T-helper 2 cell treated with Interferon-gamma antibody and Interleukin-4, amounts not matched to agents 5 μg/mL and 100 μg/mL, for 36 hours (primary cell): ENCODE results near the gene DNAJA2.
A peak's percentile ranks its signal among the peaks of the same experiment; 100 is the strongest.

Experiments used
- DNase-seq: peaks from one replicate; pipeline ENCODE4 v3.0.0; 2021; ENCODE audit warnings: low spot score
- H3K27ac Mint-ChIP-seq: one replicate; pipeline ENCODE4 v1.8.0; 2021; ENCODE audit warnings: mild to moderate bottlenecking, mixed read lengths
- H3K27me3 Mint-ChIP-seq: one replicate; pipeline ENCODE4 v1.8.0; 2021; ENCODE audit warnings: low read depth, mixed read lengths
- H3K36me3 Mint-ChIP-seq: one replicate; pipeline ENCODE4 v1.8.0; 2021; ENCODE audit warnings: low read depth, mixed read lengths
- H3K4me1 Mint-ChIP-seq: one replicate; pipeline ENCODE4 v1.8.0; 2021; ENCODE audit warnings: low read depth, mixed read lengths
- H3K4me3 Mint-ChIP-seq: one replicate; pipeline ENCODE4 v1.8.0; 2022; ENCODE audit warnings: mild to moderate bottlenecking, moderate library complexity, mixed read lengths
- H3K9me3 Mint-ChIP-seq: one replicate; pipeline ENCODE4 v1.8.0; 2021; ENCODE audit warnings: mixed read lengths

The DNAJA2 gene

DNA sequence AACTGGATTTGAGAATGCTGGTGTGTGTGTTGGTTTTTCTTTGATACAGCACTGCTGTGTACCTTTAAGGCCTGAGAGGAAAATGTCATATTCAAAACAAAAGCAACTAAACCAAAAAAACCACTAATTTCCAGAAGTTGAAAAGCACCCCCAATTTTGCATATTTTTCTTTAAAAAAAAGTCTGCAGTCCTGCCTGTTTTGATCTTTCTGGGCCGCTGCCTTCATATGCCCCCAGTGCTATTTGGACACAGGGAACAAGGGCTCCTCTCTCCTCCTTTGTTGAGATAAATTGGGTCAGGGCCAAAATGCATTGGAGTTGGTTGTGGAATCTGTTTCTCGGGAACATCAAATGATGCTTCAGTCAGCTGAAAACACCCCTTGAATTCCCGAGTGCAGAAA is 62.4 kb downstream of the DNAJA2 start:
- no peak for DNase-seq
- no peak overlapping the region for H3K4me3 Mint-ChIP-seq
- H3K36me3 Mint-ChIP-seq = peaks cover 4% of the 10 kb centered on the region

DNA sequence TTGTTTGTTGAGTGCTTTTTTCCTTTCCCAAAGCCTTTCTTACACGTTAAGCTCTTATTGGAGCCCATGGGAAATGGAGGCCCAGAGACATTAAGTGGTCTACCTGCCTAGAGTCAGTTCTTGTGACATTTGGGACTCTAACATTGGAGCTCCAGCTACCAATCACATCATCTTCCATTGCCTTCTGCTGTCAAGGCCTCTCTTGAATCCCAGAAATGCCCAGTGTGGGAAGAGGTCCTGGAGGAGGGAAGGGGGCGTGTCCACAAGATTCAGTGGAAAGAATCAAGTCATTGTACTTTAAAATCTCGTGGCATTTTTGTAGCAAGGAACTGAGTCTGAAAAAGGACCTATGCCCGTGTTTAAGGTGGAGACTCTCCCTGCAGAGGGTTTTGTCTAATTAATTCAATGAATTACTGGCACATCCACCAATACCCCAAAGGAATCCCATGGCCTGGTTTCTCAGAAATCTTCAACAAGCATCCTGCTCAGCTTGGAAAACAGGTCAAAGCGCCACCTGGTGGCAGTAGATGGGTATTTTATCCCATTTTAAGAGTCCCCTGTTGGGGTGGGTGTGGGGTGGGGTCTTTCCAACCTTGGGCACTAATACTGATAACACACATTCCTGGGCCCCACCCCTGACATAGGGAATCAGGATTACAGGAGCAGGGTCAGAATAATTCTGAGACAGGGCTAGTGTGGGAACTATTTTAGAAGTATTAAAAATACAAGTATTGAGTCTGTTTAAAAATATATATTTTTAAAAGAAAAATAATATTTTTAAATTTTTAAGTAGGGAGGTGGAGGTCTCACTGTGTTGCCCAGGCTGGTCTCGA is 64.7 kb downstream of the DNAJA2 start:
- peaks cover 4% of the 10 kb centered on the region for H3K36me3 Mint-ChIP-seq
- H3K27ac Mint-ChIP-seq = no peak overlapping the region
- H3K4me1 Mint-ChIP-seq = peaks cover 7% of the 10 kb centered on the region
- H3K4me3 Mint-ChIP-seq = no peak overlapping the region
- no peaks in the 10 kb centered on the region for H3K27me3 Mint-ChIP-seq
- peak; percentile 42 for DNase-seq
- H3K9me3 Mint-ChIP-seq = no peaks in the 10 kb centered on the region

More for the DNA sequence above, 62.4 kb downstream of the DNAJA2 start:
- peak overlapping the region; percentile 37 for H3K27ac Mint-ChIP-seq
- H3K27me3 Mint-ChIP-seq = no peaks in the 10 kb centered on the region
- H3K4me1 Mint-ChIP-seq = peaks cover 7% of the 10 kb centered on the region
- no peaks in the 10 kb centered on the region for H3K9me3 Mint-ChIP-seq

- Mint-ChIP-seq H3K4me3 (no peak overlapping the region), H3K4me1 (peaks cover 7% of the 10 kb centered on the region), H3K27ac (peak overlapping the region; percentile 15), H3K27me3 (no peaks in the 10 kb centered on the region), H3K9me3 (no peaks in the 10 kb centered on the region), H3K36me3 (peaks cover 4% of the 10 kb centered on the region)
- DNase-seq = no peak
Observed at GRCh38 chr16:46907061-46907774, 66.3 kb downstream of the DNAJA2 start.

DNA sequence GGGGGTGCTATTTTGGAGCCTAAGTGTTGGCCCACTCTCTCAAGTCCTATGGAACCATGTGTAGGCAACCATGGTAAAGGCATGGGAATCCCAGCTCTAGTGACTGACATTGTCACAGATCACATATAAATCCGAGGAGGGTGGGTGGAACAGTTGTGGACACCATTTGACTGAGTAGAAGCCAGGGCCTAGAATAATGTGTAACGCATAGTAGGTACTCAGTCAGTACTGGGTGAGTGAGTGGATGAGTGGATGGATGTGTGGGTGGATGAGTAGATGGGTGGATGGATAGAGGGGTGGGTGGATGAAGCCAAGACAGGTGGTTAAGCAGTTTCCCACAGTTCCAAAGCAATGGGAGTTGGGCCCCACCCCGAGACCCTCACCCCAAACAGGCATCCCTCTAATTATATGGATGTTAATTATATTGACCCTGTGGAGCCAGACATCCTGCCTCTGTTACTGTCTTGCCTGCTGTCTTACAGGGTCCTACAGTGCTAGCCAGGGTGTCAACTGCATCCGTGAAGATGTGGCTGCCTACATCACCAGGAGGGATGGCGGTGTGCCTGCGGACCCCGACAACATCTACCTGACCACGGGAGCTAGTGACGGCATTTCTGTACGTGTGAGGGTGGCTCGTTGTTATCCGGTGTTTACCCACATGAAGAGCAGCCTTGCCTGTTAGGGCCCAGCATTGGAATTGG is 67.0 kb downstream of the DNAJA2 start:
- Mint-ChIP-seq H3K9me3 (no peaks in the 10 kb centered on the region), H3K27ac (peak overlapping the region; percentile 4), H3K27me3 (no peaks in the 10 kb centered on the region), H3K4me1 (peaks cover 7% of the 10 kb centered on the region), H3K4me3 (no peak overlapping the region), H3K36me3 (peaks cover 3% of the 10 kb centered on the region)
- no peak for DNase-seq
